Renal cortex interstitium (tissue), 11 donors: ENCODE data around the gene CPED1. TPM values are rescaled to one million over a fixed set of nuclear protein-coding genes. Genes with fewer than 3 reads are reported as not detected.

ENCODE experiments used
- DNase-seq, 11 donors: peaks; one replicate each; pipeline ENCODE4 v3.0.0-alpha.2; 2013; ENCODE audit warnings: low read depth in 9 of 11, low spot score in 4 of 11; ENCODE audit errors: extremely low read depth in 1 of 11
- polyA plus RNA-seq, 3 donors: library from polyadenylated mRNA; unstranded; fragments of 120-200 nt; gene quantifications; one replicate each; pipeline ENCODE4 v1.2.1, GENCODE V29; 2013; ENCODE audit not compliant: insufficient read length in 3 of 3

CPED1 gene
- polyA plus RNA-seq, 3 donors, result 37.1 to 43.9 (median 43.3) TPM

DNA sequence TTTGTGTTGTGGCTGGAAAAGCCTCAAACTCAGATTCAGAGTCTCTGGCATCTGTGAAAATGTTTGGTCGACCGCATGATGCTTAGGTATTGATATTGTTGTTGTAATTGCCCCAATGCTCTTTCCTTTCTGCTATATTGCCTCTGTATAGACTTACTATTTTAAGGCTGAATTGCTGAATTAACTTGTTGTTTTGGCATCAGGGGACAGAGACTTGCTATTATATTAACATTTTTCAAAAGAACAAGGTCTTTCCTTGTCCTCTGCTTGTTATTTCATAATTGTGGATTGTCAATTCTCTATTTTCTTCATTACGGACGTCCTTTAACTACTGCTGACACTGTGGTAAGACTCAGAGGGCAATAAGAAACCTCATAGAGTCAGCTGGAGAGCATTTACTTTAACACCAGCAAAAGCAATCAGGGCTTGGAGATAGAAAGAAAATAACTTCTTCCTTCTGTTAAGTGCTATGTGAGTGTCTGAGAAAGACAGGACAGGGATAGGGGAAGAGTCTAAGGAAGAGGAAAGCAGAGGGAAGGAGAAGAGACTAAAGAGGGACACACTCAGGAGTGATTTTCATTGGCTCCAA is 17.6 kb downstream of the CPED1 start:
- DNase-seq, result no peak

DNA sequence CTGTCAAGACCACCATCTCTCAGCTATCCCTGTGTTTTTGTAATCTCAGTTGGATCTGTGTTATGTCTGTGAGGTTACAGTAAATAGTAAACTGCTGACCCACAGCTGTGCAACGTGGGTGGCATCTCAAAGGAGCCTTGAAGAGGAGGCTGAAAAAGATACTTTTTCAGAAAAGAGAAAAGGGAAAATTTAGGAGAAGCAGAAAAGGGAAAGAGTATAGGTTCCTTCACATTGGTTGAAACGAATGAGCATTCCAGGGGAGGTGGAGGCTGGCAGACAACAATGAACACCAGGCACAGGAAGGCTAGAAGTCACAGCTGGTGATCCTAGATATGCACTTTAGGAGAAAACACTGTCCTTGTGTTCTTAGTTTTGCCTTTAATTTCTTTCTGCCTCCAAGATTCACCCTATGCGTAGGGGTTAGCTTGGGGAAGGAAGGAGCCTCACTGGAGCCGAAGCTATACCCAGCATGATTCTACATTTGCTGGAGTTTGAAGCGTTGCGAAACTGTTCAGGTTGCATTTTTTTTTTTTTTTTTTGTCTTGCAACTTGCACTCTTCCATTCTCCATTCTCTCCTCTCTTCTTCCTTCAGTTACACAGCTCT is 18.3 kb downstream of the CPED1 start:
- no peak for DNase-seq

DNA sequence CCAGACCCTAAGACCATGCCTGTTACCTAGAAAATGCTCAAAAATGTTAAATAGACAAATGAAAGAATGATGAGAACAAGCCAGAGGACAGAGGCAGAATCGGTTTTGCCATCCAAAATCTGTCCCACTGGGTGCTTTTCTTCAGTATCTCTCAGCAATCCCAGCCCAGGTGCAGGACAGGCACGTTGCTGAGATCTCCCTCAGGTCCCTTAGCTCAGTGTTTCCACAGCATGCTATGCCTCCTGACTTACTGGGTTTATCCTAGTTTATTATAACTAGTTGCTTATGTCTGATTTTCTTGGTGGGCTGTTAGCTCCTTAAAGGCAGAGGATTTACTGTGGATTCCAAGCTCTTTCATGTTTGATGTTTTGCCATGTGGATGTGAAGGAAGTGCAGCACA is 20.3 kb downstream of the CPED1 start:
- no peak for DNase-seq

DNA sequence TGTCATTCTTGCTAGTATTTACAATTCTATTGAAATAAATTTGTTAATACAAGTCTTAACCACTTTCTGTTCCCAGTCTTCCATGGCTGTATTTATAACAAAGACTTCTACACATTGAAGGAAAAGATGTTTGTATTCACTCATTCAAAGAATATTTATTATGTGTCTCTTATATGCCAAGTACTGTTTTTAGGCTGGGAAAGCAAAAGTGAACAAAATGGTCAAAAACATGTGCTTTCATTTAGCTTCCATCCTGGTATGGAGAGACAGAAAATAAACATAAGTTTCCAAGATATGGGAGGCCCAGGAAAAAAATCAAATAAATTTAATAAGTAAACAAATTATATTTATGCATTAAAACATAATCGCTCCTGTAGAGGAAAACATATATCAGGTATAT is 22.9 kb downstream of the CPED1 start:
- no peak for DNase-seq

DNA sequence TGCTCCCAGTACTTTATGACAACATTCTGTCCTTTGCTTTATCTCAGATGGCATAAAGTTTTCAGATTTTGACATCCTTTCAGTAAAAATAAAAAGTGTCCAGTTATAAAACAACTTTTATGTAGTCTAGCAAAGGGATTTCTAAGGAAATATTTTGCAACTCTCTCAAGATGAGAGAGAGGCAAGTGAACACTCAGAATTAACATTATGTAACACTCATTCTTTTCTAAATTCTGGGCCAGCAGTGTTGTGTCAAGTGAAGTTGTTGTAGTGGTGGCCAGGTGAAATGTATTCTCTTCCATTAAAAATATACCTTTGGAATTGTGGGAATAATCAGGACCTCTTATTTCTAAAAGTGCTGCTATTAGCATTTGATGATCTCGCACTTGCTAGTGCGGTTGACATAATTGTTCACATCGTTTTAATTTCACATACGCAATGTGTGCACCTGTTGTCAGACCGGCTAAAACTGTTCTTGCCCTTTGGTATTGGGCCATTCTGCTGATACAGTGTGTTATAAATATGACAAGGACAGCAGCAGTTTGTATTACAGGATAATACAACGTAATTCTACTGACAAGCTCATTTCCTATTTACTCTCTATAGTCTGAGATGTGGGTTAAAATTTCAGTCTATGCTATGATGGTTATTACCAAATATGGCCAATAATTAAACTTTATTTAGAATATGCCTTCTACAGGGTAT is 23.8 kb downstream of the CPED1 start:
- DNase-seq, result no peak

DNA sequence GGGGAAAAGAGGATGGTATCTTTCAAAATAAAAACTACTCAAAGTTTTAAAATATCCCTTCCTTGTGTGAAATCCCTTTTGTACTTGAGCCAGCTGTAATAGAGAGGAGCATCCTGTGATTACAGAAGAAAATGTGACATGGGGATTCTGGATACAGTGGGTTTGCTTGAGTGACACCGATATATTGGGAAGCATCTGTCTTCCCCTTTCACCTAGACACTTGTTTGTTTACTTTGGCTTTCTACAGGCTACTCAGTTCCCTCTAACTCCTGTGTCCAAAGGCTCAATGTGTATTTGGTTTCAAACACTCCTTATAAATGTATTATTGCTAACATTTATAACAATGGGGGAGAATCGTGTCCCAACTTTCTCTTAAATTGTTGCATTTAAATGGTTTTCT is 24.4 kb downstream of the CPED1 start:
- DNase-seq, result no peak

DNA sequence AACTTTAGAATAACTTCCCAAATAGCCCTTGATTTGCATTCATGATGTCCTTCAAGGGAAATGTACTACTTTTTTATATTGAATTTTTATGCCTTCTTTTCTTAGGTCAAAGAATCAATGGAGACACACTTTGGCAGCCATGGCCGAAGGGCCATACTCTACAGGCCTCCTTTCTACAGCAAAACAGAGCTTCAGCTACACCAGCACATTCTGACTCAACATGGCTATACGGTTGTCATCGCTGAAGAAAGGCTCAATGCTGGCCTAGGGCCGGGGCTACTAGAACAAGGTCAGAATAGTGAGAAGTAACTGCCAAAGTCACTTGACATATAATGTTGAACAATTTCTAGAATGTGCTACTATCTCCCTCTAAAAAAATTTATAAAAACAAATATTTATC is 27.0 kb downstream of the CPED1 start:
- DNase-seq, result no peak

DNA sequence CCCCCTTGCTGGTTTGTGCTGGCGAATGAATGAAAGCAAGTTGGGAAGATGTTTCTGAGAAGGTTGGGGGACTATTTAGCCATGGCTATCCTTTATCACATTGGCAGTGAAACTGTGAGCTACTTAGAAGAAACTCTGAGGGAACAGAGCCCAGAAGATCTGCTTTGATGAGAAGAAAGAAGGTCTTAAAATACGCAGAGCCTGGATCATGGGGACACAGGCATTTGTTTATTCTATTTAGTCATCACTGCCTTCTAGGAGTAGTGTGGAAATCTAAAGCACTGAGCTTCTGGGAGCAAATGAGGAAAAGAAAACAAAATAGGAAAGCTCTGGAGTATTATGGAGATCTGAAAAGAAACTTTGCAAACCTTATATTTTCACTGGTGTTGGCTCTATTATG is 28.5 kb downstream of the CPED1 start:
- no peak for DNase-seq

DNA sequence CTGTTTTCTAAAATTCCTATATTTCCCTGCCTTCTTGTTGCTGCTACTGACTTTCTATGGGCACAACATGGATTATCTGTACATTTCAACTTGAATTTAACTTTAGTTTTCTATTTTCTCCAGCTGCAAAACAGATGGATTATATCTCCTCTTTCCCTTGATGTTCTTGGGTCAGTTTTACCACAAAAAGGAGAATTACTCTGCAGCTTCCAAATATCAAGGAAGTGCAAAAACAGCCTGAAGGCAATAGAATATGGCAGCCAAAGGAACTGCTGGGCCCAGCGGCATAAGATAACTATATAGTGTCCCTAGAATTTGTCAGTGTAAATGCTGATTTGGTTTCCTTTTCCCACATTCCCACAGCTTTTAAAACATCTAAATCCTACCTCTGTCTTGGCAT is 29.1 kb downstream of the CPED1 start:
- no peak for DNase-seq

DNA sequence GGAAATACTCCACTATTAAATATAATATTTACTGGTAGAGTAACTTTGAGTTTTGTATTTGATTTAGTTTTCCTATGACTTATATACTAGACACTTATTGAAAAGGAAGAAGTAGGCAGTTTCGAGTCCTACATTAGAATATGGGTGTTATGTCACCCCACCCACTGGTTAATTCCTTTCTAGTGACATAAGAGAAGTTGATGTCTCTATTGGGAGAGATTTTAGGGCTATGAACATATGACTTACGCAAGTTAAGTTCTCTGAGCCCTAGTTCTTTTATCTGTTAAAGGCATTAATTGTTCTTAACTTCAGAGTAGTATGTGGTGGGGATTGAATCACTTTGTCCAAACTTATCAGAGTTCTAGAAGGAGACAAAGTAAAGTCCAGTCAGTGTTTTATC is 30.5 kb downstream of the CPED1 start:
- DNase-seq, result no peak

DNA sequence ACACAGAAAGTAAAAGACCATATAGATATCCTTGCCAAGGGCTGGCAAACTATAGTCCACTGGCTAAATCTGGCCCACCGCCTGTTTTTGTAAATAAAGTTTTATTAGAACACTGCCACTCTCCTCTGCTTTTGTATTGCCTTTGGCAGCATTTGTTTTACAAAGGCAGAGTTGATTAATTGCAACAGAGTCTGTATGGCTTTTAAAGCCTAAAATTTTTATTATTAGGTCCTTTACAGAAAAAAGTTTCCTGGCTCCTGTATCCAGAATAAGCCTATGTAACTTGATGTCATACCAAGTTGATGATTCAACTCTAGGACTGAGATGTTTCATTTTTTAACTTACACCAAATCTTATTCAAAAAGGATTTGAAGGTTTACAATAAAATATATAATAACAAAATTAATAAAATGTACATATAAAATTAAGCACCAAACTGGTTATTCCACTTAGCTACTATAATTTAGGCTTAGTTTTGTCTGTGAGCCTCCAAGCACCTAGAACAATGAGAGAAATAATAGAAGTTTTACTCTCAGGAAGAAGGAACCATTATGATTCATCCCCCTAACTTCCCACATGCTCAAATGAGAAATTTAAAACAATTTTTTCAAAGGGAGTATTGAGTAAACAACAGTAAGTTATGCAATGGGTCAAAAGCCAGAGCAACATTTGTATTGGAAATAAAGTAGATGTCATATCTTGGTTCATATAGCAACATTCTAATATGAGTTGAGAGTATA is 31.9 kb downstream of the CPED1 start:
- no peak for DNase-seq

DNA sequence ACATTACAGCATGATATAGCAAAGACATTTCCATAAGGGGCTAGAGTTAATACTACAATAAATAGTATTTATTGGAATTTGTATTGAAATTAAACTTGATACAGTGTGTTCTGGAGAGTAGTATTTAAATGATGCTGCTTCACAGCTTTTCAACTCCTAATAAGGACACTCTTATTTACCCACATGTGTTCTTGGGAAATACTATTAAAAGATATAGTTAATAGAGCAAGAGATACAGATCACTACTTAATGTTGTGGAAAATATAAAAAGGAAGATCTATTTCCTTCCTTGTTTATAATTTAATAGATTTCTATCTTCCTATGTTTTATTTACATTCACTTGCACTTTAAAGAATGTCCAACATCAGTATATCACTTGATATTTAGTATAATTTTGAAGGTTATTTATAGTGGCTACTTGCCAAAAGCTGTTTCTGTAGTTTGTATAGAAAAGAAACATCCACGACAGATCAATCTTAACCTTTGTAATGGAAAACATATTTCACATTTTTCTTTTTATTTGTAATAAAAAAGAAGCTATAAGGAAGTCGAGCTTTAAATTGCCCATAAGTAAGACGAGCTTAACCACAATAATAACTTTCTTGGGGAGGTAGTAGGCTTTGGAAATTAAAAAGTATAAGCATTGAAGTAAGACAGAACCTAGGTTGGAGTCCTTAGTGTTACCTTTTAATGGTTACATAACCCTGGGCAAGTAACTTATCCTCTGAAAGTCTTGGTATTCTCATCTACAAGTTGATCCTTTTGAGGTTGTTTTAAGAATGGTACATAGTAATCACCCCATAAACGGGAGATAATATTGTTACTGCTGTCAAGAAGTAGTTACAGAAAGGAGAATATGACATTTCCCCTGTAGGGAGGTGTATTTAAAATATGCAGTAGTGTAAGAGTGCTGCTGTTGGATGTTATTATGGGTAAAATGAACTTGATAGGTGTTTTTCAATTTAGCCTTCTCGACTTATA is 32.8 kb downstream of the CPED1 start:
- DNase-seq, result no peak

DNA sequence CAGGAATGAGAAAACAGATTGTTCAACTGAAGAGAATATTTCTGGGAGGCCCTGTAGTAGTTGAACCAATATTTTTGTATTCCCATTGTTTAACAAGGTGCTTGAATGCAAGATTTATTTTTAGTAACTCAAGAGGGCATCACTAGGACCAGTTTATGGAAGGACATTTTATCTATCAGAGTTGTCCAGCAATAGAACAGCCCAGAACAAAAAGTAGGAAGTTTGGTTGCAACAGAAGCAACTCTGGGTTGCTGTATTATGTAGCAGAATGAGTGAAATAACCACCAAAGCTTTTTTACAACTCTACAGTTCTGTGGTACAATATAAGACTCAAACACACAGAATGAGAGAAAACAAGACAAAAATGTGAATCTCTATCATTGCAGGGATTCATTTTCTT is 34.7 kb downstream of the CPED1 start:
- DNase-seq, result no peak

DNA sequence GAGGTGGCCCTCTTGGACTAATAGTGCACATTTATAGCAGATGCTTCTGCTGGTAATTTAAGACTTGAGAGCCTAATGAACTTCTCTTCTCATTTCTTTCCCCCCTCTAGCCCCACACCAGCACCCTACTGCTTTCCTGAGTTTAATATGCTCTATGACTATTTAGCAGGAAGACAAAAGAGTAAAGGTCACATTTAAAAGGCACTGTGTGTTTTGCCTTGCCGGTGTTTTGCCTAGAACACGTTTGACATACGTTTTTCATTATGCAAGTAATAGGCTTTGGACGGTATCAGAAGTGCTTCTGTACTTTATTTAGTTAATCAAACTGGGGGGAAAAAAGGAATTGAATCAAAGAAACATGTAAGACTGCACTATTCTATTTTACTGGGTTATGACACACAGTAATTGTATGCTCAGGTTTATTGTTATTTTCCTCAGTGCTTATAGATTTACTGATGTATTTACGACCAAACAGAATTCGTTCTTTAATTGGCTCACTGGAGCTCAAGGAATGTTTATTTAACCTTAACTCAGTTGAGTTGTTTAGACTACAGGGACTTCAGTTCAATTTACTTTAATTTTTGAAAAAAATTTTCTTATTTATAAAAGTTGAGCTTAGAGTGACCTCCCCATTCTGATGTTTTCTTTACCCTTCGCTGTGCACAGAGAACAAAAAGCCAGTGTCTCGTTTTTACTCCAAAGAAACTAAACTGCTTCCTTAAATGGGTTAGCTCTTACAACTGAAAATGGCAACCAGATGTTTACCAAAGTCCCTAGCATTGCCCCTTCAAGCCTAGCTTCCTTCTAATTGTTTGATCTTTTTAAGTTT is 35.4 kb downstream of the CPED1 start:
- DNase-seq, result no peak

DNA sequence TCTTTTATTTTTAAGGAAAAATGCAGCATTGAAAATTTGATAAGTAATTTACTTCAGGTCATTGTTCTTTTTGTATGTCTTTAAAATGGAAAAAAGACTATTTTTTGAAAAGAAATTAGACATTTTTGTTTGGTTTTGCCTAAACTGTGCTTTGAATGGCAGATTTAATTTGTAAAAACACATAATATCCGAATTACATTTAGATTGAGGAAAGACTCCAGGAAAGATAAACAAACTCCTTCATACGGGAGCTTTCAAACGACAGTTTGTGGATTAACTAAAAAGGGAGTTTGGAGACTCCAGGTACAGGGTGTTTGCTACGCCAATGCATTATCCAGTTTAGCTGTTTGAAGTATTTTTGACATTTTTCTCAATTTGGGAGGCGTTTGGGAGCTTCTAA is 36.1 kb downstream of the CPED1 start:
- no peak for DNase-seq

DNA sequence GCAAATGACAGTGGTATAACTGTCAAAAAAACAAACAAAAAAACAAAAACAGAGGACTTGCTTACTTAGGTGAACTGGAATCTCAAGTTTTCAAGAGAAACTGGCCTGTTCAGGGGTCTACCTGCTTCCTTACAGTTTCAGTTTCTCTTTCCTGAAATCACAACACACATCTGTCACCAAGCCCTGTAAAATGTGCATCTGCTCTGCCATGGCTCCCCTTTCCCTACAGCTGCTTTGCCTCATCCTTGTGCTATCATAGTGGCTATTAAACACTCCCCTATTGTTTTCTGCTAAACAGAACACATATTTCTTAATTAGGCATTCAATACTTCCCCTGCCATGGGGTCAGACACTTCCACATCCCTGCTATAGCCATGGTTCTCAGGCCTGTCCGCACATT is 37.6 kb downstream of the CPED1 start:
- DNase-seq, result no peak

DNA sequence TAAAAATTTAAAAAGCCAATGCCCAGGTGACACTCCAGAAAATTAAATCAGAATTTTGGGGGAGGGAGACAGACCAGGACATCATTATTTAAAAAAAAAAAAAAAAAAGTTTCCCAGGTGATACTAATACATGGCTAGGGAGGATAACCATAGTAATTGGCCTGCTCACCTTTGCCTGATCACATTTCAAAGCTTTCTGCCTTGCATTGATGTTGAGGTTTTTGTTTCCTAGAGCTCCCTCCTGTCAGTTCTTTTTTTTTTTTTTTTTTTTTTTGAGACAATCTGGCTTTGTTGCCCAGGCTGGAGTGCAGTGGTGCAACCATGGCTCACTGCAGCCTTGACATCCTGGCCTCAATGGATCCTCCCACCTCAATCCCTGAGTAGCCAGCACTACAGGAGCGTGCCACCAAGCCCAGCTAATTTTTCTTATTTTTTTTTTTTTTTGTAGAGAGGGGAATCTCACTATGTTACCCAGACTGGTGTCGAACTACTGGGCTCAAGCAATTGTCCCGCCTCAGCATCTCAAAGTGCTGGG is 38.1 kb downstream of the CPED1 start:
- DNase-seq, result no peak
